C4-2B (cell line): ENCODE data around the gene PDZD2.

Experiments
- ZFX ChIP-seq: fragments of 450-650 bp; IDR thresholded peaks from 2 replicates; pipeline ENCODE4 v1.6.1; 2017
- TF ChIP-seq, protein P1 (sequence below): fragments of 450-650 bp; conservative IDR thresholded peaks from 2 replicates; pipeline ENCODE4 v1.5.1; 2017; ENCODE audit warnings: mild to moderate bottlenecking

- TF ChIP-seq, protein P1, sequence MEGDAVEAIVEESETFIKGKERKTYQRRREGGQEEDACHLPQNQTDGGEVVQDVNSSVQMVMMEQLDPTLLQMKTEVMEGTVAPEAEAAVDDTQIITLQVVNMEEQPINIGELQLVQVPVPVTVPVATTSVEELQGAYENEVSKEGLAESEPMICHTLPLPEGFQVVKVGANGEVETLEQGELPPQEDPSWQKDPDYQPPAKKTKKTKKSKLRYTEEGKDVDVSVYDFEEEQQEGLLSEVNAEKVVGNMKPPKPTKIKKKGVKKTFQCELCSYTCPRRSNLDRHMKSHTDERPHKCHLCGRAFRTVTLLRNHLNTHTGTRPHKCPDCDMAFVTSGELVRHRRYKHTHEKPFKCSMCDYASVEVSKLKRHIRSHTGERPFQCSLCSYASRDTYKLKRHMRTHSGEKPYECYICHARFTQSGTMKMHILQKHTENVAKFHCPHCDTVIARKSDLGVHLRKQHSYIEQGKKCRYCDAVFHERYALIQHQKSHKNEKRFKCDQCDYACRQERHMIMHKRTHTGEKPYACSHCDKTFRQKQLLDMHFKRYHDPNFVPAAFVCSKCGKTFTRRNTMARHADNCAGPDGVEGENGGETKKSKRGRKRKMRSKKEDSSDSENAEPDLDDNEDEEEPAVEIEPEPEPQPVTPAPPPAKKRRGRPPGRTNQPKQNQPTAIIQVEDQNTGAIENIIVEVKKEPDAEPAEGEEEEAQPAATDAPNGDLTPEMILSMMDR = no peak
- no peak for TF ChIP-seq ZFX
Measured at GRCh38 chr5:31982027-31982426, 343.1 kb downstream of the PDZD2 start.
